HG02642 (cell line): ENCODE measurements around the gene IGSF21.

Source experiments
- ATAC-seq: cut with Tn5 transposase; IDR thresholded peaks from one replicate; pipeline ENCODE4 v1.9.1; 2021; ENCODE audit warnings: mild to moderate bottlenecking; ENCODE audit not compliant: unreplicated experiment, poor library complexity

The IGSF21 gene

DNA sequence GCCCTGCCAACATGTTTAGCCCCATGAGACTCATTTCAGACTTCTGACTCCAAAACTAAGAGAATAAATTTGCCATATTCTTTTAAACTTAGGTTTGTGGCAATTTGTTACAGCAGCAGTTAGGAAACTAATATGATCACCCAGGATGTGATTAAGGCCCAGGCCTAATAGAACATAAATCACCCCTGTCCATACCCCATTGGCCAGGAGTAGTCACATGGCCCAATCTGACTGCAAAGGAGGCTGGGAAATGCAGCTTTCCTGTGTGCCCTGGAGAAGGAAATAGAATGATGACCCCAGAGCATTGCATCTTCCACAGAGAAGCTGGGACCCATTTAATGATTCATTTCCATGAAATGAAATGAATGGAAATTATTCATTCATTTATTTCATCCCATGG is 272.7 kb downstream of the IGSF21 start:
- no peak for ATAC-seq

DNA sequence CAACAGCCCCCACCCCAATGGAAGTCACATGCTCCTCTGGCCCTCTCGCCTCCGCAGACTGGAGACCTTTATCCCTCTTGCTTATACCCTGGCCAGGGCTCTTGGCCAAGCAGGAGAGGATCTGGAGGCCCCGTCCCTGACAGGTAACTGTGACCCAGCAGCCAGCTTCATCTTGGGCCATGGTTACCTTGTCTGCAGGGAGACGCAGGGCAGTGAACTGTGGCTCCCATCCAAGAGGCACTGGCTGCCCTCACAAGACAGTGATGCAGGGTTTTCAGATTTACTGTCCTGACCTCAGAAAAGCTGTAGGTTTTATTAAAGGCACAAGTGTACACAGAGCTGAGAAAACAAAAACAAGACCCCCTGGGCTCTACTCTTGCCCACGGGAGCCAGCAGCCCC is 276.5 kb downstream of the IGSF21 start:
- ATAC-seq: no peak

DNA sequence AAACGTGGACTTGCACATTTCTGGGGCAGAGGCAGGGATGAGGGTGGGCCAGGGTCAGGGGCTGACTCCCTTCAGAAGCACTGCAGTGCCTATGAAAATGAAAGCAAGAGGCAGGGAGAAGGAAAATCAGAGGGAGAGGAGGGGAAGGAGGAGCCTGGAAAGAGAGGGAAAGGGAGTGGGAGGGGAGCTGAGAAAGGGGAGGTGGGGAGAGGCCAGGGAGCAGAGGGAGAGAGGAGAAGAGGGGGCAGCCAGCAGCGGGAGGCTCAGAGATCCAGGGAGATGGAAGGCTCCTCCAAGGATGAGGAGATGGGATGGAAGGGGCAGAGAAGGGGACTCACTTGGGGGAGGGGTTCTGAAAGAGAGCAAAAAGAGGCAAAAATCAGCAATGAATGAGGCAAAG is 276.9 kb downstream of the IGSF21 start:
- ATAC-seq: no peak

DNA sequence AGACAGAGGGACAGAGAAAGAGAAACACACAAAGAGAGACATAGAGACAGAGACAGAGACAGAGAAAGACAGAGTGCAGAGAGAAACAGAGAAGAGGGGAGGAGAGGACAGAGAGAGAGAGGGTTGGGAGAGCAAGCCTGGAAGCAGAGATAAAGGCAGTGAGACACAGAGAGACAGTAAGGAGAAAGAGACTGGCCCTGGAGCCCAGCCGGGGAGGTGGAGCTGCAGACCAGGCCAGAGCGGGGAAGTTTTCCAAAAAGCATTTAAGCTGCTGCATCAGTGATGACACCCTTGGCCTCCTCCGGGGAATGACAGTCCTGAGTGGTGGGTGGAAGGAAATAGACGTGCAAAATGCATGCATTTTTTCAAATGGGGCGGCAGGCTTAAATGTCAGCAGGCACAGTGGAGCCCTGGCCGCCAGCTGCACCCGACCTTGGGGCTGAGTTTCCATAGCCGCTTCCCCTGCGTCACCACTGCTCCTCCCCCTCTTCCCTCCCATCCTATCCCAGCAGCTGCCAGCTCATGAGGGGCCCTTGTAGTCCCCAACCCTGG is 277.7 kb downstream of the IGSF21 start:
- no peak for ATAC-seq

DNA sequence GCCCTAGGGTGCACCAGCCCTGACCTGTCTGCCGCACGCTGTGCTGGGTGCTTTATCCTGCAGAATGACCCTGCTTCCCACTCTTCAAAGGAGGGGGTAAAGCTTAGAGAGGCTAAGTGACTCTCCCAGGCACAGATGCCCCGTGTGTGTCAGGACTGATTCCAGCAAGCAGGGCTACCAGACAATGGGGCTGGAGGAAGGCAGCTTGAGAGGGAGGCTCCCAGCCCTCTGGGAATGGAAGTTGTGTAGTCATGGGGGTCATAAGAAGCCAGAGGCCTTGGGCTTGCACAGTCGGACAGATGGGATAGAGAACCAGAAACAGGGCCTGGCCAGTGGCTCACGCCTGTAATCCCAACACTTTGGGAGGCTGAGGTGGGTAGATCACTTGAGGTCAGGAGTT is 279.0 kb downstream of the IGSF21 start:
- no peak for ATAC-seq

DNA sequence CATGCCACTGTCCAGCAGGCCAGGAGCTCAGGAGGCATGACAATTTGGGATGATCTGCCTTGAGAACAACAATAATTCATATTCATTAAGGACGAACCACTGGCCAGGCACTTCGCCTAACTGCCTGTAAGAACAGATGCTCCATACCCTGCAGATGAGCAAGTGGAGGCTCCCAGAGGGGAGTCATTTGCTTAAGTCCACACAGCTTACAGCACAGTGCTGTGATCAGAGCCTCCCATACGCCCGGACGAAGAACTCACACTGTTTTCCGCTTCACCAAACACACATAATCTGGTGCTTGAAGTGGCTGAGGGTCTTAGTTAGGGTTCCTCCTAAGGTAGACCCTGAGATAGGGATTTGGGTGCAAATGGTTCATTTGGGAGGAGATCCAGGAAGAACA is 279.7 kb downstream of the IGSF21 start:
- ATAC-seq: no peak

DNA sequence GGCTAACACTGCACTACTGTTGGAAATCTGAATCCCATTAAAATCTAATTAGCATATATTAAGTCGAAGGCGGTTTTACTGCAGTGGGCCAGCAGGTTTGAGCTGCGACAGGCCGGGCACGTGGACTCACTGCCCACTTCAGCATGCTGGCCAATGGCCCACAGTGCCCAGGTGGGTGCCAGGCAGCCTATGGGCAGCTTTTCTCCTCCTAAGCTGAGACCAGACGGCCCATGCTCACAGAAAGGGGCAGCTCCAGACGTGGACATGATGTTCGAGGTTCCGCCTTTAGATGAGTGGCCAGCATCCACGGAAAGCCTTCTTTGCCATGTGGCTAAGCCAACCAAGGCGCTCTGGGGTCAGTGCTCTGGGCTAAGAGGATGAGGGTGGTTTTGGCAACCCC is 283.4 kb downstream of the IGSF21 start:
- ATAC-seq: no peak

DNA sequence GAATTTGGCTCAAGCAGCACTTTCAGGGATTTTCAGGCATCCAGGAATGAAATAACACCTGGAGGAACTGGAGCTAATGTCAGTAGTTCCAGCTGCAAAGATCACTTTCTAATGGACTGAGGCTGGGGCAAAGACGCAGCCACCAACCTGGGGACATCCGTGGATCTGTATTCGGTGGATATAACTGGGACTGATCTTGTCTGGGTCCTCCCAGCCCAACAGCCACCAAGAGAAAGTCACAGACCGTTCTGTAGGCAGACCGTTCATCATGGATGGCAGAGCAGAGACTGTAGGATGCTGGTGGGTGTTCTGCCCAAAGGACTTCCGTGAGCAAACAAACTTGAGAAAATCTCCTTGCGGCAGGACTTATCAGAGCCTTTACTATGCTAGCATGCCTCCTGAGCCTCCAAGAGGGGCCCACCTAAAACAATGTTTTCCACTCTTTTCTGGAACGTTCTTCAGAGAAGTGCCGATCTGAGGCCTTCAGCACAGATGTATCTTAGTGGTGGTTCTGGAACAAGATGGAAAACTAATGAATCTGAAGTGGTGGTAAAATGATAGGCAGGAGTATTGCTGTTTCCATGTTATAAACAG is 287.1 kb downstream of the IGSF21 start:
- ATAC-seq: no peak

DNA sequence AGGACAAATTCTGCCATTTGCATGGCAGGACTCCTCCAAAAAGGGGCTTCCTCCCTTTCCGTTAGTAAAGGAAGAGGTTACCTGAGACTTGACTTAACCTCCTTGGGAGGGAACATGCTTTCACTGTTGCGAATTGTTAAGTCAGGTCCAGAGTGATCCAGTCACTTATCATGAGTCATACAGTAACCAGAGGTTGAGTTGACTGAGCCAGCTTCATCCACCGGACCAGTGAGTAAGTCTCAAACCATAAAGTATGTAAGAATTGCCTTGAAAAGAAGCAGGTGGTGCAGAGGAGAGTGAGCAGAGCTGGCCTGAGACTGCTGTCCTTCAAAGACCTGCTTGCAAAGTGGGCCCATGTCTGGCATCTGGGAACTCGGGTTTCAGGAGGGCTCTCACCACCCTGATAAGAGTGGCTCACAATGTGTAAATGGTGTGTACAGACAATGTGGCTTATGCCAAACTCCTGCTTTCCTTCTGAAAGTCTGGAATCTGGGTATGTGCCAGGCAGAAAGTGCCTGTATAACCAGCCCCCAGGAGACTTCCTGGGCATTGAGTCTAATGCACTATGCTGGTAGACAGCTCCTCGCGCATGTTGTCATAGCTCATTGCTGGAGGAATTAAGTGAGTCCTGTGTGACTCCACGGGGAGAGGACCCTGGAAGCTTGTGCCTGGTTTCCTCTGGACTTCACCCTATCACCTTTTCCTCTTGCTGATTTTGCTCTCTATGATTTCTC is 288.8 kb downstream of the IGSF21 start:
- ATAC-seq: no peak

DNA sequence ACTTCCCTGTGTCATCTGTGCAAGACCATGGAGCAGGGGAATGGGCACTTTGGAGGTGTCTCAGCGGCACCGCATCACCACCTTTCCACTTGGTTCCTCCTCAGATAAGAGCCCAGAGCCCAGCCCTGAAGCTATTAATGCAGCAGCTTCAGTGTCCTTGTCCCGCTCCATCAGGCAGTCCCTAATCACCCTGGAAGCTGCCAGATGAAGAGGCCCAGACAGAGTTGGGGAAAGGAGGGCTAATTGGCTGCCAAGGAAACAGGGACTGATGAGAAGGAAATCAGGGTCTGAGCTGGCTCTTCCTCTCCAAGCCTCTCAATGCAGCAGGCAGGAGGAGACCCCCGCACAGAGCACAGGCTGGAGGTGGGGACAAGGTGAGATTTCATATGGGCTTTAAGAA is 290.0 kb downstream of the IGSF21 start:
- ATAC-seq: no peak

DNA sequence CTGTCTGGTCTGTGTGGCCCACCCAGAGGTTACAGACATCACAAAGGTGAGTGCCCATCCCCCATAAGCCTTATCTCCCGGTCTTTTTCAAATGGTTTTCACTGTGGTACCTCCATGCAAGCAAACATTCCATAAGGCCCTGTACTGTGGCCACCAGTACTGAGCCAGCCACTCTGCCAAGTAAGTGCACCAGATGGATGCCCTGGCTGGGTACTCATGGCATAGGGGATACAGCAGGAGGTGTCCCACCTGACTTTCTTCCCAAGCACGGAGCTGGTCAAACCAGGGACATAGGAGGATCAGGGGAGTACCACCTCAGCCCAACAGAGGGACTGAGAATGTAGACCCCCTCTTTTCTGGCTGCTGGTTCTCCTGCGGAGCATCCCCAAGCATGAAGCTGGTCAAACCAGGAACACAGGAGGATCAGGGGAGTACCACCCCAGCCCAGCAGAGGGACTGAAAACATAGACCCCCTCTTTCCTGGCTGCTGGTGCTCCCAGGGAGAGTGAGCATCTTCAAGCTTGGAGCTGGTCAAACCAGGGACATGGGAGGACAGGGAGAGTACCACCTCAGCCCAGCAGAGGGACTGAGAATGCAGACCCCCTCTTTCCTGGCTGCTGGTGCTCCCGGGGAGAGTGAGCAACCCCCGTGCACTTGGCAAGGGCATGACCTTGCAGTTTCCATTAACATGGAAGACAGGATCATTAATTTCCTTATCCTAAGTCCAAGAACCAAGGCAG is 291.4 kb downstream of the IGSF21 start:
- no peak for ATAC-seq

DNA sequence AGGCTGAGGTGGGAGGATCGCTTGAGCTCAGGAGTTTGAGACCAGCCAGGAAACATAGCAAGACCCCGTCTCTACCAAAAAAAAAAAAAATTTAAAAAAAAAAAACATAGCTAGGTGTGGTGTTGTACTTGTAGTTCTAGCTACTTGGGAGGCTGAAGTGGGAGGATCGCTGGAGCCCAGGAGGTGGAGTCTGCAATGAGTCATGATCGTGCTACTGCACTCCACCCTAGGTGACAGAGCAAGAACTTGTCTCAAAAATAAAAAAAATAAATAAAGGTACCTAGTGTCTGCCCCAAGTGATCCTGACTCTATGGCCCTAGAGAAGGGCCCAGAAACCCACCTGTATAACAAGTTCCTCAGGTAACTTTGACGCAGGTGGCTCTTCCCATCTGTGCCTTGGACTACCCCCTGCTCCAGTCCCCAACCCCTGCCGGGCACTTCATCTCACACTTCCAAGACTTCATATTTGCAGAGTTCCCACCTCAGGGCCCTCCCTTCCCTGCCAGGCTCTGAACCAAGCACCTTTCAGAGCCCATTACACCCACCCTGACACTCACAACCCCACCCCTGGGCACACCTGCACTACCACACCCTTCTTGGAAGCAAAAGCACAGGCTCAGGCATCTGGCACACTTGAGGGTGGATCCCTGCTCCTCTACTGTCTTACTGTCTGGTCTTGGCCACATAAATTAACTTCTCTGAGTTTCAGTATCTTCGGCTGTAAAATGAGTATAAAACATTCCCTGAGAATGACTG is 292.9 kb downstream of the IGSF21 start:
- no peak for ATAC-seq

DNA sequence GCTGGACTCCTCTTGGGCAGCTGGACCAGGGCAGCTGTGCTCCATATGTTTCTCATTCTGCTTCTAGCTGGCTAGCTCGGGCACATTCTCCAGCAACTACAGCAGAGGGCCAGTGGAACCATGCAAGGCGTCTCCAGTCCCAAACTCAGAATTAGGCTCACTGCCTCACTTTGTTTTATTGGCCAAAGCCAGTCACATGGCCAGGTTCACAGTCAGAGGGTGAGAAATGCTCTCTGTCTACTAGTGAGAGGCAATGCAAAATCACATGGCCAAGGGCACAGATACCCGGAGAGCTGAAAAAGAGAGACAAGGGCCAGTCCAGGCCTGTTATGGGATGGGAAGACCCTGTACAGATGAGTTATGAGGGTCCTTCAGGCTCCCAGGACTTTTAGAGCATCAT is 294.3 kb downstream of the IGSF21 start:
- ATAC-seq: no peak

DNA sequence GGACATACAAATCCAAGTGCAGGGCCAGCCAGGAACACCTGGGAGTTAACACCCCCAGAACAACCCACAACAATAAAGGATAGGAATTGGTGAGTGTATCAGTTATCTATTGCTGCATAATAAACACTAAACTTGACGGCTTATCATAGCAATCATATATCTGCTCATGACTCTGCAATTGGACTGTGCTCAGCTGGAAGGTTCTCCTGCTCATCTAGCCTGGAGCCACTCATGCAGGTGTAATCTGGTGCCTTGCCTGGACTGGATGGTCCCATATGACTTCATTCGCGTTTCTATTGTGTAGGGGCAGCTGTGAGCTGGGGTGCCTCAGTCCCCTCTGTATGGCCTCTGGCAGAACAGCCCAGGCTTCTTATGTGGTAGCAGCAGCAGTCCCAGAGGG is 296.9 kb downstream of the IGSF21 start:
- ATAC-seq: no peak

DNA sequence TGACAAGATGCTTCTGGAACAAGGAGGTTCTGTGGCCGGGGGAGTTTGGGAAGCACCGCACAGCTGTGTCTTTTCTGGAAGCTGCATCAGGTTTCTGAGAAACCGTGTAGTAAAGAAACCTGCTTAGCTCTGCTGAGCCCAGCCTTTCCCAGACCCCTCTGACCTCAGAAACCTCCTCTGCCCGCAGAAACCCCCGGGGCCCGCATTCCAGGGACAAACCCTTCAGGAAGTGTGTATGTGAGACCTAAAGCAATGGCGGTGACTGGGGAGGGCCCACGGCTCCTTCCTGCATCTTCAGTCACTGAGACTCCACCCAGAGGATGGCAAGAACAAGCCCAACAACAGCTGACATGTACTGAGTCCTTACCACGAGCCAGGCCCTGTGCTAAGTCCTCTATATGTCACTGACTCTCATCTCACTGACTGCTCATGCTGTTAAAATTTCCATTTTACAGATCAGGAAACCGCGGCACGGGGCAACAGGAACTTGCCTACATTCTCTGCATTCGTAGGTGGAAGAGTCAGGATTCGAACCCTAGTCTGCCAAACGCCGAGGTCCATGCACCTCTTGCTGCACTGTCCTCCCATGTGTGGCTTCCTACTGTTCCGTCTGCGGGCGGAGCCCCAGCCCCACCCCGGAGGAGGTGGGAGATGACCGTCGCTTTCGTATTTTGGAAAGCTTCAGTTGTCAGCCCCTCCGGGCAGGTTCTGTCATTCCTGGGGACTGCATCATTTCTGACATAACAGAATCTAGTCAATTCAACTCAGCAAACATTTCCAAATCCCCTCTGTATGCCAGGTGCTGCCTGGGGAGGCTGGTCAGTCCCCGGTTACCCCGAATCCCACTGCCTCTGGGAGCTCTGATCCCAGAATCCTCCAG is 299.8 kb downstream of the IGSF21 start:
- ATAC-seq: no peak

DNA sequence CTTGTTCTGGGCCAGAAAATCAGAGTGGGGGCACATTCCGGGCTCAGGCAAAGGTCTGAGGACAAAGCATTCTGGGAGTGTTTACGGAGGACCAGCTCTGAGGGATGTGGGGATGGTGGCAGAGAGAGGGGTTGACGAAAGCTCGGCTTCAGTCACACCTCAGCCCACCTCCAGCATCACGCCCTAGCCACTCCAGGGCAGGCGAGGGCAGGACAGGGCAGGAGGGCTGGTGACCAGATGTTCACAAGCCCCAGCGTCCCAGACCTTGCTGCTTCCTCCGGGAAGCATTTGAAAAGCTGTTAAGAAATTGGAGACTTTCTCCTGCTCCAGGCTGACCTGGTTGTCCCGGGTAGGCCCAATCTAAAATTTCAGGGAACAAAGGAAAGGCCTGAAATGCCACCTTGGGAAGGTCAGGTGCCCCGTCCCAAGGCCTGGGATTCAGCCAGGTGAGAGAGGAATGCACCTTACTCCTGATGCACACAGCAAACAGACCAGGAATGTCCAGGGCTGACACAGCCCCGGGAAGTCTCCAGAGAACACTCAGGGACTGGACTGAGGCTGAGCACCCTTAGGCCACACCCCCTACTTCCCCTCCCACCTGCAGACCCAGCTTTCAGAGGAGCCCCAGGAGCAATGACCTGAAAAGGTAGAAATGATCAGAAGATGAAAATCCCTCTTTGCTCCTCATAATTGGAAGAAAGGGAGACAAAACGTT is 301.2 kb downstream of the IGSF21 start:
- no peak for ATAC-seq

DNA sequence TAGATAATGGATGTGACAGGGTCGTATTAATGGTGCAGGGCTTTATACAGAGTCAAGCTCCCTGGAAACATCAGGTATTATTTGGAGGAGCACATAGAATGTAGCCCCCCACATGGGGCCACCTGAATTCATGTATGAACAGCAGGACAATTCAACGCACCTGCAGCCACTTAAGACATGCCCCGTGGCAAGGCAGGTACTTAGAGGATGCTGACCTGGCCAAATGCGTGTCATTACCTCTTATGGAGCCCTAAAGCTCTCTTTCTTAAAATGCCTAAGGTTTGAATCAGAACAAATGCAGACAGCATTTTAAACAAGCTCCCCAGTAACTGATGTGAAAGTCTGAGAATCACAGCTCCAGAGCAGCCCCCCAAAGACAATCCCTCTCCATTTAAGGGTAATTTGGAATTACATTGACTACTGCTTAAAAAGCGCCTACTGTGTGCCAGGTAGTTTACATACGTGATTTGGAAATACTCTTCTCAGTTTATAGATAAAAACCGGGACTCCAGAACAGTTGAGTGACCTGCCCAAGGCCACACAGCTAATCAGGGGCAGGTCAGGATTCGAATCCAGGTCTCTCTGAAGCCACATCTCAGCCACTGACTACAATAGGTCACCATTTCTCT is 302.1 kb downstream of the IGSF21 start:
- ATAC-seq: no peak

DNA sequence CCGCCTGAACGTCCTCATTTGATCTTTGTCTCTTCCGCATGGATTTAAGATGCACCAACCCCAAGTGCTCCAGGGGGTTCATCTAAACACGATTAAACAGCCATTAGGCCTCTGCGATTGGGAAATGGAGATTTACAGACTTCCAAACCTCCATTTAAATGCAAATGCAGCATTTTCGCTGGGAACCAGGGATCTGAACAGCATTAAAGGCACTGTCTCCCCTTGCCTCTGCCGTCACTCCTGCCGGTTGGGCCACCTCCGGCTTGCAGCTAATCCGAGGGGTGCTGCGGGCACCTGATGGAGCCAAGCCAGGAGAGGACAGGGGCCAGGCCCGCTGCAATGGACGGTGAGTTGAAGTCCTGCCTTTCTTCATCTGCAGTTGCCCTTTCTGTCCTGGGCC is 302.8 kb downstream of the IGSF21 start:
- no peak for ATAC-seq

DNA sequence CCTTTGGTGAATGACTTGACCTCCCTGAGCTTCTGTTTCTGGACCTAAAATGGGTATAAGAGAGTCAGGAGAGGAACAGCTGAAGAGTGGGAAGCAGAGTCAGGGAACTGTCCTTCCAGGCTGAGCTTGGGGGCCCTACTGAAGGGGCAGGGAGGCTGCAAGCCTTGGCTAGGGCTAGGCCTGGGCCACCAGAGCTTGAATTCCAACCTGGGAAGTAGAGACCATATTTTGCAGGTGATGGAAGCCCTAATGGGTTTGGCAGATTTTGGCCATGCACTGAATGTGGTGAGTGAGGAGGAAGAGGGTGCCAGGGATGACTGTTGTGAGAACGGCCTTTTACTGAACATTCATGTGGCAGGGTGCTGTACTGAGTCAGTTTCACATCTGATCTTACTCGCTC is 303.7 kb downstream of the IGSF21 start:
- no peak for ATAC-seq
